SK-N-SH (cell line): Measurements from ENCODE around the gene NEUROD6. TPM values are rescaled to one million over a fixed set of nuclear protein-coding genes. Genes with fewer than 3 reads are reported as not detected.

ENCODE experiments used
- CTCF ChIA-PET: fragments of 300-600, 350-600 bp; formaldehyde crosslinking; extraction: SDS; loops from one replicate; lab custom pipeline; 2021; lab: Yijun Ruan, JAX
- POLR2A ChIA-PET: fragments of 350-600 bp; sonication (Branson Sonifier 250); formaldehyde crosslinking; extraction: SDS; loops from one replicate; lab custom pipeline; 2020; ENCODE audit warnings: antibody characterized with exemption, inconsistent platforms; lab: Yijun Ruan, JAX
- DNase-seq: peaks from one replicate; pipeline ENCODE4 v3.0.0; 2012
- H2AFZ ChIP-seq: fragments of 200-600 bp; sonication (generic); 2 replicates; pipeline ENCODE4 v1.8.1; 2016; ENCODE audit warnings: antibody characterized with exemption, mild to moderate bottlenecking, low read depth
- H3F3A ChIP-seq: fragments of 200-600 bp; sonication (generic); replicated peaks from 2 replicates; pipeline ENCODE3; 2016; ENCODE audit warnings: antibody characterized with exemption, mild to moderate bottlenecking; ENCODE audit not compliant: insufficient read depth
- H3K27ac ChIP-seq, 2 experiments: fragments of 200-500 bp in 1 of 2; fragments of 200-600 bp in 1 of 2; sonication (Bioruptor generic) in 1 of 2; sonication (generic), shearing (Covaris generic) in 1 of 2; 2 replicates each; pipeline versions ENCODE4 v1.5.1 to v1.6.1; 2014 to 2016; ENCODE audit warnings: low read depth in 2 of 2, inconsistent platforms in 1 of 2, low read length in 1 of 2, mild to moderate bottlenecking in 1 of 2, mixed read lengths in 1 of 2
- H3K27me3 ChIP-seq: fragments of 200-600 bp; sonication (generic), shearing (Covaris generic); 2 replicates; pipeline ENCODE4 v1.6.1; 2016; ENCODE audit warnings: mixed run types; ENCODE audit not compliant: insufficient read depth
- H3K36me3 ChIP-seq, 2 experiments: fragments of 200-500 bp in 1 of 2; fragments of 200-600 bp in 1 of 2; sonication (Bioruptor generic) in 1 of 2; sonication (generic) in 1 of 2; replicated peaks in 1 of 2; 2 replicates each; pipeline versions ENCODE3 to v1.5.1; 2014 to 2016; ENCODE audit warnings: low read length in 1 of 2, mild to moderate bottlenecking in 1 of 2; ENCODE audit not compliant: insufficient read depth in 2 of 2, control insufficient read depth in 1 of 2
- H3K4me1 ChIP-seq, 2 experiments: fragments of 200-500 bp in 1 of 2; fragments of 200-600 bp in 1 of 2; sonication (Bioruptor generic) in 1 of 2; sonication (generic), shearing (Covaris generic) in 1 of 2; 2 replicates each; pipeline versions ENCODE4 v1.5.1 to v1.6.1; 2014 to 2016; ENCODE audit warnings: low read depth in 1 of 2, low read length in 1 of 2, mixed run types in 1 of 2; ENCODE audit not compliant: insufficient read depth in 2 of 2, control insufficient read depth in 1 of 2
- H3K4me2 ChIP-seq: fragments of 200-600 bp; sonication (generic), shearing (Covaris generic); 2 replicates; pipeline ENCODE4 v1.6.1; 2017; ENCODE audit warnings: mixed run types
- H3K4me3 ChIP-seq, 2 experiments: fragments of 200-500 bp in 1 of 2; fragments of 200-600 bp in 1 of 2; sonication (Bioruptor generic) in 1 of 2; sonication (generic), shearing (Covaris generic) in 1 of 2; 2 replicates each; pipeline versions ENCODE4 v1.5.1 to v1.8.1; 2014 to 2016; ENCODE audit warnings: low read depth in 2 of 2, inconsistent platforms in 1 of 2, low read length in 1 of 2, mild to moderate bottlenecking in 1 of 2, mixed read lengths in 1 of 2, moderate library complexity in 1 of 2
- H3K79me2 ChIP-seq: fragments of 200-600 bp; sonication (generic); 2 replicates; pipeline ENCODE4 v1.8.1; 2017; ENCODE audit warnings: mild to moderate bottlenecking; ENCODE audit not compliant: insufficient read depth
- H3K9ac ChIP-seq: fragments of 200-600 bp; sonication (generic); 2 replicates; pipeline ENCODE4 v1.6.1; 2017; ENCODE audit warnings: mixed run types
- H3K9me2 ChIP-seq: fragments of 200-600 bp; sonication (generic); 2 replicates; pipeline ENCODE4 v1.6.1; 2017; ENCODE audit warnings: mixed run types
- H3K9me3 ChIP-seq: fragments of 200-600 bp; sonication (generic); 2 replicates; pipeline ENCODE4 v1.6.1; 2017; ENCODE audit warnings: mixed run types, mild to moderate bottlenecking, moderate library complexity
- H4K20me1 ChIP-seq: fragments of 200-600 bp; sonication (generic); 2 replicates; pipeline ENCODE4 v1.6.1; 2017; ENCODE audit warnings: mild to moderate bottlenecking, mixed run types; ENCODE audit not compliant: insufficient read depth
- EP300 ChIP-seq, 2 experiments: IDR thresholded peaks; 2 replicates each; pipeline versions ENCODE4 v1.4.0 to v1.6.1; 2012; ENCODE audit warnings: borderline replicate concordance in 1 of 2, low read depth in 1 of 2, low read length in 1 of 2
- FOSL2 ChIP-seq: IDR thresholded peaks from 2 replicates; pipeline ENCODE4 v1.4.0; 2012; ENCODE audit warnings: low read depth, mild to moderate bottlenecking, moderate library complexity, borderline replicate concordance
- JUND ChIP-seq: IDR thresholded peaks from 2 replicates; pipeline ENCODE4 v1.4.0; 2012
- RAD21 ChIP-seq: IDR thresholded peaks from 2 replicates; pipeline ENCODE4 v1.6.1; 2012; ENCODE audit warnings: mild to moderate bottlenecking, low read length
- RFX5 ChIP-seq: IDR thresholded peaks from 2 replicates; pipeline ENCODE4 v1.6.1; 2012; ENCODE audit warnings: mild to moderate bottlenecking, improper control_type of control experiment, low read length
- TAF1 ChIP-seq: IDR thresholded peaks from 2 replicates; pipeline ENCODE4 v1.6.1; 2012; ENCODE audit warnings: low read depth, mild to moderate bottlenecking, low read length, moderate library complexity, borderline replicate concordance
- YY1 ChIP-seq: IDR thresholded peaks from 2 replicates; pipeline ENCODE4 v1.4.0; 2012; ENCODE audit warnings: low read depth, mild to moderate bottlenecking
- WGBS: methylation state at CpG from one replicate; pipeline ENCODE4 v1.1.6; 2017; ENCODE audit warnings: low lambda C conversion rate; 5-methylcytosine and 5-hydroxymethylcytosine counted together
- polyA plus RNA-seq, 3 experiments: library from polyadenylated mRNA; depleted of rRNA; stranded (reverse); fragments of >200 nt; gene quantifications; 2 replicates each; pipeline ENCODE4 v1.2.3, GENCODE V29; 2012
- TF ChIP-seq, protein P1 (sequence below): IDR thresholded peaks from 2 replicates; pipeline ENCODE4; 2012
- TF ChIP-seq, protein P2 (sequence below): IDR thresholded peaks from 2 replicates; pipeline ENCODE4 v1.6.1; 2012; ENCODE audit warnings: mild to moderate bottlenecking, low read depth, low read length, moderate library complexity
- TF ChIP-seq, protein P3 (sequence below): IDR thresholded peaks from 2 replicates; pipeline ENCODE4 v1.4.0; 2012; ENCODE audit warnings: low read depth, borderline replicate concordance
- TF ChIP-seq, protein P4 (sequence below): fragments of 150-350 bp; IDR thresholded peaks from 2 replicates; pipeline ENCODE4 v1.6.1; 2017; ENCODE audit warnings: antibody characterized with exemption, low read length, low read depth, borderline replicate concordance
- TF ChIP-seq, protein P5 (sequence below): IDR thresholded peaks from 2 replicates; pipeline ENCODE4 v1.4.0; 2012; ENCODE audit warnings: low read depth, borderline replicate concordance
- TF ChIP-seq, protein P6 (sequence below): IDR thresholded peaks from 2 replicates; pipeline ENCODE4 v1.4.0; 2012; ENCODE audit warnings: low read depth
- TF ChIP-seq, protein P7 (sequence below): fragments of 200-600 bp; sonication (generic); IDR thresholded peaks from 2 replicates; pipeline ENCODE4 v1.6.1; 2017; ENCODE audit warnings: antibody characterized with exemption, mild to moderate bottlenecking, moderate library complexity

The NEUROD6 gene
- polyA plus RNA-seq, 1 of the 3 experiments (the other 2 are of a cell fraction): not detected

DNA sequence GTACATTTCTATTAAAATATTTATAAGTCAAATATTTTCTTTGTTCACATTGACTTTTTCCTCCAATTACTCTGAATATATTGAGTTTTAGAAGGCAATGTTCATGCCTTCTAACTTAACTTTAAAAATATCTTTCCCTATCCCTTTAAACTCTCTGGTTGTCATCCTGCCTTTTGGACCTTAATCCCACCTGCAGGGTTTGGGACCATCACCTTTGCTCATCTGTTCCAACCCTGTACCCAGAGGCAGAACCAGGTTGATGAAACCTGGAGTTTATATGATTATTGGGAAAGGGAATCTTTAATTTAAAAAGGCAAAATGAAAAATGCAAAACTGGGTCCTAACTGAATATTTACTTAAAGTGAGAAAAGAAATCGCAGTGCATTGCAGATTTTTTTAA is 24.8 kb downstream of the NEUROD6 start:
- H3K4me2 ChIP-seq: no peak overlapping the region
- no peak overlapping the region for H3K4me3 ChIP-seq
- no peaks in the 10 kb centered on the region for H3K79me2 ChIP-seq
- no peaks in the 10 kb centered on the region for H4K20me1 ChIP-seq
- H3K27ac ChIP-seq: no peak overlapping the region
- ChIA-PET CTCF (no interaction called here), POLR2A (no interaction called here)
- DNase-seq: no peak
- H3K36me3 ChIP-seq: no peaks in the 10 kb centered on the region
- TF ChIP-seq JUND: no peak
- TF ChIP-seq EP300 (IDR thresholded peaks at IDR 0.05; ENCODE audit: borderline replicate concordance in 1 of 2, low read depth in 1 of 2, low read length in 1 of 2): no peak
- no peak for TF ChIP-seq TAF1
- no peak for TF ChIP-seq RAD21
- TF ChIP-seq, protein P1, sequence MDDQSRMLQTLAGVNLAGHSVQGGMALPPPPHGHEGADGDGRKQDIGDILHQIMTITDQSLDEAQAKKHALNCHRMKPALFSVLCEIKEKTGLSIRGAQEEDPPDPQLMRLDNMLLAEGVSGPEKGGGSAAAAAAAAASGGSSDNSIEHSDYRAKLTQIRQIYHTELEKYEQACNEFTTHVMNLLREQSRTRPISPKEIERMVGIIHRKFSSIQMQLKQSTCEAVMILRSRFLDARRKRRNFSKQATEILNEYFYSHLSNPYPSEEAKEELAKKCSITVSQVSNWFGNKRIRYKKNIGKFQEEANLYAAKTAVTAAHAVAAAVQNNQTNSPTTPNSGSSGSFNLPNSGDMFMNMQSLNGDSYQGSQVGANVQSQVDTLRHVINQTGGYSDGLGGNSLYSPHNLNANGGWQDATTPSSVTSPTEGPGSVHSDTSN: no peak
- TF ChIP-seq, protein P2, sequence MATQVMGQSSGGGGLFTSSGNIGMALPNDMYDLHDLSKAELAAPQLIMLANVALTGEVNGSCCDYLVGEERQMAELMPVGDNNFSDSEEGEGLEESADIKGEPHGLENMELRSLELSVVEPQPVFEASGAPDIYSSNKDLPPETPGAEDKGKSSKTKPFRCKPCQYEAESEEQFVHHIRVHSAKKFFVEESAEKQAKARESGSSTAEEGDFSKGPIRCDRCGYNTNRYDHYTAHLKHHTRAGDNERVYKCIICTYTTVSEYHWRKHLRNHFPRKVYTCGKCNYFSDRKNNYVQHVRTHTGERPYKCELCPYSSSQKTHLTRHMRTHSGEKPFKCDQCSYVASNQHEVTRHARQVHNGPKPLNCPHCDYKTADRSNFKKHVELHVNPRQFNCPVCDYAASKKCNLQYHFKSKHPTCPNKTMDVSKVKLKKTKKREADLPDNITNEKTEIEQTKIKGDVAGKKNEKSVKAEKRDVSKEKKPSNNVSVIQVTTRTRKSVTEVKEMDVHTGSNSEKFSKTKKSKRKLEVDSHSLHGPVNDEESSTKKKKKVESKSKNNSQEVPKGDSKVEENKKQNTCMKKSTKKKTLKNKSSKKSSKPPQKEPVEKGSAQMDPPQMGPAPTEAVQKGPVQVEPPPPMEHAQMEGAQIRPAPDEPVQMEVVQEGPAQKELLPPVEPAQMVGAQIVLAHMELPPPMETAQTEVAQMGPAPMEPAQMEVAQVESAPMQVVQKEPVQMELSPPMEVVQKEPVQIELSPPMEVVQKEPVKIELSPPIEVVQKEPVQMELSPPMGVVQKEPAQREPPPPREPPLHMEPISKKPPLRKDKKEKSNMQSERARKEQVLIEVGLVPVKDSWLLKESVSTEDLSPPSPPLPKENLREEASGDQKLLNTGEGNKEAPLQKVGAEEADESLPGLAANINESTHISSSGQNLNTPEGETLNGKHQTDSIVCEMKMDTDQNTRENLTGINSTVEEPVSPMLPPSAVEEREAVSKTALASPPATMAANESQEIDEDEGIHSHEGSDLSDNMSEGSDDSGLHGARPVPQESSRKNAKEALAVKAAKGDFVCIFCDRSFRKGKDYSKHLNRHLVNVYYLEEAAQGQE: no peak
- TF ChIP-seq, protein P3, sequence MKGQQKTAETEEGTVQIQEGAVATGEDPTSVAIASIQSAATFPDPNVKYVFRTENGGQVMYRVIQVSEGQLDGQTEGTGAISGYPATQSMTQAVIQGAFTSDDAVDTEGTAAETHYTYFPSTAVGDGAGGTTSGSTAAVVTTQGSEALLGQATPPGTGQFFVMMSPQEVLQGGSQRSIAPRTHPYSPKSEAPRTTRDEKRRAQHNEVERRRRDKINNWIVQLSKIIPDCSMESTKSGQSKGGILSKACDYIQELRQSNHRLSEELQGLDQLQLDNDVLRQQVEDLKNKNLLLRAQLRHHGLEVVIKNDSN: no peak
- TF ChIP-seq, protein P4, sequence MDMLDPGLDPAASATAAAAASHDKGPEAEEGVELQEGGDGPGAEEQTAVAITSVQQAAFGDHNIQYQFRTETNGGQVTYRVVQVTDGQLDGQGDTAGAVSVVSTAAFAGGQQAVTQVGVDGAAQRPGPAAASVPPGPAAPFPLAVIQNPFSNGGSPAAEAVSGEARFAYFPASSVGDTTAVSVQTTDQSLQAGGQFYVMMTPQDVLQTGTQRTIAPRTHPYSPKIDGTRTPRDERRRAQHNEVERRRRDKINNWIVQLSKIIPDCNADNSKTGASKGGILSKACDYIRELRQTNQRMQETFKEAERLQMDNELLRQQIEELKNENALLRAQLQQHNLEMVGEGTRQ: no peak
- TF ChIP-seq FOSL2: no peak
- no peak for TF ChIP-seq RFX5
- no peaks in the 10 kb centered on the region for H3K4me1 ChIP-seq
- 26% methylated on average over 1 of the region's 1 CpG for WGBS
- H2AFZ ChIP-seq: no peak overlapping the region
- no peak overlapping the region for H3K9ac ChIP-seq
- H3F3A ChIP-seq: no peaks in the 10 kb centered on the region
- peaks cover 13% of the 10 kb centered on the region for H3K27me3 ChIP-seq
- H3K9me2 ChIP-seq: no peaks in the 10 kb centered on the region
- H3K9me3 ChIP-seq: no peaks in the 10 kb centered on the region

DNA sequence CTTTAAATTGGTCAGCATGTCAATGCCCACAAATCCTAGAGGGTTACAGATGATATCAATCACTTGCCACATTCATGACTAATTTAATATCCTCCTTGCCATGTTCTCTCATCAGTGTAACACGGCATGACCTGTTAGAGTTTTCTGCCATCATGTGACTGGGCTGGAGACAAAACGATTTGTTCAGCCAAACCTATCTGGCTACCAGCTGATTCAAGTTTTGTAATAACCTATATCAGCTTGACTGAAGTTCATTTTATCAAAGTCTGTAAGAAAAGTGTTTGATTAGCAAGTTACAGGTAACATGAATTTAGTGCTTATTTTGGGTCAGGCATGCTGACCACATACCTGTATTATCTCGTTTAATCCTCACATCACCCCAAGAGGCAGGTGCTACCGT is 25.7 kb downstream of the NEUROD6 start:
- DNase-seq: no peak
- H2AFZ ChIP-seq: no peak overlapping the region
- no peak overlapping the region for H3K27ac ChIP-seq
- H3K9me3 ChIP-seq: no peaks in the 10 kb centered on the region
- TF ChIP-seq JUND (no peak), YY1 (no peak), FOSL2 (no peak)
- TF ChIP-seq, protein P5, sequence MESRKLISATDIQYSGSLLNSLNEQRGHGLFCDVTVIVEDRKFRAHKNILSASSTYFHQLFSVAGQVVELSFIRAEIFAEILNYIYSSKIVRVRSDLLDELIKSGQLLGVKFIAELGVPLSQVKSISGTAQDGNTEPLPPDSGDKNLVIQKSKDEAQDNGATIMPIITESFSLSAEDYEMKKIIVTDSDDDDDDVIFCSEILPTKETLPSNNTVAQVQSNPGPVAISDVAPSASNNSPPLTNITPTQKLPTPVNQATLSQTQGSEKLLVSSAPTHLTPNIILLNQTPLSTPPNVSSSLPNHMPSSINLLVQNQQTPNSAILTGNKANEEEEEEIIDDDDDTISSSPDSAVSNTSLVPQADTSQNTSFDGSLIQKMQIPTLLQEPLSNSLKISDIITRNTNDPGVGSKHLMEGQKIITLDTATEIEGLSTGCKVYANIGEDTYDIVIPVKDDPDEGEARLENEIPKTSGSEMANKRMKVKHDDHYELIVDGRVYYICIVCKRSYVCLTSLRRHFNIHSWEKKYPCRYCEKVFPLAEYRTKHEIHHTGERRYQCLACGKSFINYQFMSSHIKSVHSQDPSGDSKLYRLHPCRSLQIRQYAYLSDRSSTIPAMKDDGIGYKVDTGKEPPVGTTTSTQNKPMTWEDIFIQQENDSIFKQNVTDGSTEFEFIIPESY: no peak
- TF ChIP-seq, protein P6, sequence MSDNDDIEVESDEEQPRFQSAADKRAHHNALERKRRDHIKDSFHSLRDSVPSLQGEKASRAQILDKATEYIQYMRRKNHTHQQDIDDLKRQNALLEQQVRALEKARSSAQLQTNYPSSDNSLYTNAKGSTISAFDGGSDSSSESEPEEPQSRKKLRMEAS: no peak
- TF ChIP-seq, protein P7, sequence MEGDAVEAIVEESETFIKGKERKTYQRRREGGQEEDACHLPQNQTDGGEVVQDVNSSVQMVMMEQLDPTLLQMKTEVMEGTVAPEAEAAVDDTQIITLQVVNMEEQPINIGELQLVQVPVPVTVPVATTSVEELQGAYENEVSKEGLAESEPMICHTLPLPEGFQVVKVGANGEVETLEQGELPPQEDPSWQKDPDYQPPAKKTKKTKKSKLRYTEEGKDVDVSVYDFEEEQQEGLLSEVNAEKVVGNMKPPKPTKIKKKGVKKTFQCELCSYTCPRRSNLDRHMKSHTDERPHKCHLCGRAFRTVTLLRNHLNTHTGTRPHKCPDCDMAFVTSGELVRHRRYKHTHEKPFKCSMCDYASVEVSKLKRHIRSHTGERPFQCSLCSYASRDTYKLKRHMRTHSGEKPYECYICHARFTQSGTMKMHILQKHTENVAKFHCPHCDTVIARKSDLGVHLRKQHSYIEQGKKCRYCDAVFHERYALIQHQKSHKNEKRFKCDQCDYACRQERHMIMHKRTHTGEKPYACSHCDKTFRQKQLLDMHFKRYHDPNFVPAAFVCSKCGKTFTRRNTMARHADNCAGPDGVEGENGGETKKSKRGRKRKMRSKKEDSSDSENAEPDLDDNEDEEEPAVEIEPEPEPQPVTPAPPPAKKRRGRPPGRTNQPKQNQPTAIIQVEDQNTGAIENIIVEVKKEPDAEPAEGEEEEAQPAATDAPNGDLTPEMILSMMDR: no peak
- H3K27me3 ChIP-seq: peaks cover 19% of the 10 kb centered on the region
- no peaks in the 10 kb centered on the region for H4K20me1 ChIP-seq
- no peak overlapping the region for H3K4me2 ChIP-seq
- H3K4me3 ChIP-seq: no peak overlapping the region
- H3K4me1 ChIP-seq: no peaks in the 10 kb centered on the region; a peak in 1 of 4 replicates
- POLR2A ChIA-PET: no interaction called here
- no peaks in the 10 kb centered on the region for H3K9me2 ChIP-seq
- WGBS: 0% methylated on average over 4 of the region's 4 CpGs
- CTCF ChIA-PET: no interaction called here
- H3K36me3 ChIP-seq: no peaks in the 10 kb centered on the region
- no peaks in the 10 kb centered on the region for H3K79me2 ChIP-seq
- no peaks in the 10 kb centered on the region for H3F3A ChIP-seq
- H3K9ac ChIP-seq: no peak overlapping the region
